HCT116 (cell line): ENCODE measurements around the gene CCHCR1. TPM values are rescaled to one million over a fixed set of nuclear protein-coding genes. Genes with fewer than 3 reads are reported as not detected.

Source experiments
- ATAC-seq: fragments of 200-7000 bp; cut with Tn5 transposase; 2 replicates; pipeline ENCODE4 v1.9.1; 2020; ENCODE audit warnings: mild to moderate bottlenecking, moderate library complexity
- BruUV-seq: library from RNA; stranded (reverse); fragments of 400-500 nt; replicated peaks from 2 replicates; lab custom pipeline; 2021; lab: Mats Ljungman, UMichigan
- CTCF ChIA-PET: fragments of 300-600 bp; sonication (Branson Sonifier 250); formaldehyde crosslinking; loops from one replicate; lab custom pipeline; 2021; ENCODE audit warnings: antibody characterized with exemption; lab: Charles Lee
- POLR2A ChIA-PET: fragments of 300-600, 350-600 bp; sonication (Branson Sonifier 250); formaldehyde crosslinking; loops from one replicate; lab custom pipeline; 2021; ENCODE audit warnings: antibody characterized with exemption; lab: Charles Lee
- RAD21 ChIA-PET, 2 experiments: fragments of 300-600 bp; sonication (Branson Sonifier 250); formaldehyde crosslinking; loops; one replicate each; lab custom pipeline; 2023; ENCODE audit warnings: low total read pairs in 2 of 2; ENCODE audit not compliant: uncharacterized antibody in 2 of 2, unreplicated experiment in 2 of 2, low non-redundant PET in 1 of 2; lab: Charles Lee
- DNase-seq: peaks from one replicate; pipeline ENCODE4 v3.0.0-alpha.2; 2010; ENCODE audit warnings: low read depth, low spot score
- H2AFZ ChIP-seq: fragments of 200-600 bp; shearing (Covaris generic), sonication (generic); 2 replicates; pipeline ENCODE4 v1.6.1; 2017; ENCODE audit warnings: low read depth, mixed run types, mixed read lengths, antibody characterized with exemption, low read length; ENCODE audit not compliant: poor library complexity, severe bottlenecking
- H3K27ac ChIP-seq: 2 replicates; pipeline ENCODE4 v1.5.1; 2012; ENCODE audit warnings: low read depth, low read length
- H3K27me3 ChIP-seq: fragments of 200-600 bp; sonication (generic); 2 replicates; pipeline ENCODE4 v1.6.1; 2016; ENCODE audit warnings: mixed run types, low read length, mixed read lengths; ENCODE audit not compliant: insufficient read depth
- H3K36me3 ChIP-seq, 2 experiments: fragments of 200-500 bp in 1 of 2; fragments of 200-600 bp in 1 of 2; sonication (Bioruptor generic) in 1 of 2; sonication (generic) in 1 of 2; 2 replicates each; pipeline versions ENCODE4 v1.5.1 to v1.6.1; 2014 to 2016; ENCODE audit warnings: low read length in 2 of 2, inconsistent platforms in 1 of 2, mixed read lengths in 1 of 2, mixed run types in 1 of 2; ENCODE audit not compliant: insufficient read depth in 2 of 2, control insufficient read depth in 1 of 2
- H3K4me1 ChIP-seq, 2 experiments: fragments of 200-600 bp in 1 of 2; sonication (generic) in 1 of 2; 2 replicates each; pipeline versions ENCODE4 v1.5.1 to v1.6.1; 2012 to 2017; ENCODE audit warnings: low read length in 2 of 2, inconsistent platforms in 1 of 2, mild to moderate bottlenecking in 1 of 2, mixed read lengths in 1 of 2, mixed run types in 1 of 2, moderate library complexity in 1 of 2; ENCODE audit not compliant: insufficient read depth in 2 of 2, control insufficient read depth in 1 of 2
- H3K4me2 ChIP-seq: fragments of 200-600 bp; sonication (generic); 2 replicates; pipeline ENCODE4 v1.6.1; 2017; ENCODE audit warnings: mixed run types, low read length, mixed read lengths
- H3K4me3 ChIP-seq, 2 experiments: fragments of 200-600 bp in 1 of 2; sonication (generic) in 1 of 2; replicated peaks in 1 of 2; 2 replicates each; pipeline ENCODE4 v1.5.1; 2011 to 2016; ENCODE audit warnings: low read length in 2 of 2, control low read depth in 1 of 2, low read depth in 1 of 2, mild to moderate bottlenecking in 1 of 2, mixed read lengths in 1 of 2, mixed run types in 1 of 2
- H3K79me2 ChIP-seq: fragments of 200-600 bp; sonication (generic); 2 replicates; pipeline ENCODE4 v1.6.1; 2017; ENCODE audit warnings: mild to moderate bottlenecking, mixed run types, low read length, moderate library complexity, mixed read lengths; ENCODE audit not compliant: insufficient read depth
- H3K9ac ChIP-seq: fragments of 200-600 bp; sonication (generic); 2 replicates; pipeline ENCODE4 v1.6.1; 2016; ENCODE audit warnings: low read length, mixed read lengths
- H3K9me2 ChIP-seq: fragments of 200-600 bp; sonication (generic), shearing (Covaris generic); 2 replicates; pipeline ENCODE4 v1.6.1; 2017; ENCODE audit warnings: mixed run types, mild to moderate bottlenecking, moderate library complexity; ENCODE audit not compliant: insufficient read depth
- H3K9me3 ChIP-seq, 2 experiments: fragments of 200-500 bp in 1 of 2; fragments of 200-600 bp in 1 of 2; sonication (Bioruptor generic) in 1 of 2; sonication (generic) in 1 of 2; 2 replicates each; pipeline ENCODE4 v1.6.1; 2014 to 2017; ENCODE audit warnings: low read length in 2 of 2, mixed read lengths in 2 of 2, inconsistent platforms in 1 of 2, low read depth in 1 of 2, mild to moderate bottlenecking in 1 of 2, mixed run types in 1 of 2, moderate library complexity in 1 of 2; ENCODE audit not compliant: control insufficient read depth in 1 of 2, insufficient read depth in 1 of 2
- H4K20me1 ChIP-seq: fragments of 200-600 bp; sonication (generic), shearing (Covaris generic); 2 replicates; pipeline ENCODE4 v1.6.1; 2017; ENCODE audit warnings: mixed run types, mild to moderate bottlenecking, moderate library complexity; ENCODE audit not compliant: insufficient read depth
- CBX3 ChIP-seq: IDR thresholded peaks from 2 replicates; pipeline ENCODE4 v1.6.1; 2012; ENCODE audit warnings: low read depth
- EGR1 ChIP-seq: IDR thresholded peaks from 2 replicates; pipeline ENCODE4 v1.6.1; 2012; ENCODE audit warnings: low read depth
- EZH2 ChIP-seq: fragments of 200-600 bp; sonication (generic); IDR thresholded peaks from 2 replicates; pipeline ENCODE4 v1.6.1; 2017; ENCODE audit warnings: antibody characterized with exemption, mixed run types
- FOSL1 ChIP-seq: IDR thresholded peaks from 2 replicates; pipeline ENCODE4 v1.6.1; 2012; ENCODE audit warnings: low read depth
- JUND ChIP-seq: IDR thresholded peaks from 2 replicates; pipeline ENCODE4 v1.6.1; 2012
- POLR2AphosphoS5 ChIP-seq: IDR thresholded peaks from 2 replicates; pipeline ENCODE4 v1.6.1; 2011; ENCODE audit warnings: mild to moderate bottlenecking, low read depth, low read length, moderate library complexity
- REST ChIP-seq: IDR thresholded peaks from 2 replicates; pipeline ENCODE4 v1.6.1; 2012; ENCODE audit warnings: low read depth
- SIN3A ChIP-seq: IDR thresholded peaks from 2 replicates; pipeline ENCODE4 v1.6.1; 2012; ENCODE audit warnings: low read depth
- ZFX ChIP-seq: fragments of 450-650 bp; IDR thresholded peaks from 2 replicates; pipeline ENCODE4 v1.6.1; 2017
- intact Hi-C: fragments of 100-400 bp; cut with micrococcal nuclease; formaldehyde crosslinking; loops from 2 replicates; pipeline ENCODE4 v1.10.0; 2022
- total RNA-seq: library from RNA; stranded (reverse); gene quantifications from one replicate; pipeline ENCODE4 v1.2.1, GENCODE V29; 2021; ENCODE audit not compliant: unreplicated experiment

The CCHCR1 gene
- total RNA-seq, 1 experiment from 2014 or later = 40.7 TPM

- H3K4me1 ChIP-seq = peaks cover 41 to 61% of the 10 kb centered on the region in 2 experiments
- no peak overlapping the region for H2AFZ ChIP-seq
- H3K27me3 ChIP-seq = no peaks in the 10 kb centered on the region
- H4K20me1 ChIP-seq = no peaks in the 10 kb centered on the region
- POLR2A ChIA-PET = interaction anchor here (1.6 to 2.1 kb wide), 2 partner anchors 8 to 10 kb away, joined by 5 to 7 read pairs; partner anchors contain the start of gene PSORS1C1
- DNase-seq (no peak), ATAC-seq (peak; percentile 51)
- H3K4me3 ChIP-seq = peak overlapping the region in 1 of 2 experiments; percentile 23; a peak in 1 of 4 replicates
- TF ChIP-seq CBX3 (0 out of 2 replicates have a peak, but pooled peaks have one; percentile 26), POLR2AphosphoS5 (peak; percentile 30; the same call in 1 of the 2 replicates), REST (no peak), ZFX (no peak), SIN3A (no peak), JUND (peak; percentile 51; the same call in 1 of the 2 replicates), FOSL1 (0 out of 2 replicates have a peak, but pooled peaks have one; percentile 22), EZH2 (no peak), EGR1 (peak; percentile 79)
- H3K27ac ChIP-seq = peak overlapping the region; percentile 18; the same call in 1 of the 2 replicates
- no peaks in the 10 kb centered on the region for H3K79me2 ChIP-seq
- intact Hi-C loops = no loop called here
- RAD21 ChIA-PET = interaction anchor here in 1 of 2 experiments (0.6 to 1.0 kb wide), 2 partner anchors 11 to 22 kb away, joined by 3 to 5 read pairs; partner anchors contain the start of gene PSORS1C1
- peak overlapping the region; percentile 40 for H3K9ac ChIP-seq
- BruUV-seq = no TSS peak
- H3K9me3 ChIP-seq = no peaks in the 10 kb centered on the region
- peak overlapping the region; percentile 70 for H3K4me2 ChIP-seq
- CTCF ChIA-PET = interaction anchor here (1.1 to 2.4 kb wide), 2 partner anchors 38 to 241 kb away, joined by 3 to 7 read pairs; no protein-coding TSS in a partner anchor
- no peaks in the 10 kb centered on the region for H3K9me2 ChIP-seq
- H3K36me3 ChIP-seq = no peaks in the 10 kb centered on the region
Observed at GRCh38 chr6:31125162-31125561, 32.4 kb downstream of the CCHCR1 start.
